HL-60 (cell line): ENCODE data around the gene NSUN2.

Source experiments
- CTCF ChIP-seq: IDR thresholded peaks from one replicate; pipeline ENCODE4 v1.5.1; 2011; ENCODE audit warnings: low read length, control low read depth, inconsistent platforms; ENCODE audit not compliant: insufficient read depth
- POLR2AphosphoS5 ChIP-seq: IDR thresholded peaks from 2 replicates; pipeline ENCODE4 v1.6.1; 2012; ENCODE audit warnings: low read depth

GRCh38 chr5:6655432-6655831, 22.6 kb upstream of the NSUN2 start:
- TF ChIP-seq CTCF (no peak), POLR2AphosphoS5 (no peak)
